Stimulated activated naive CD8-positive, alpha-beta T cell treated with anti-CD3 and anti-CD28 coated beads, Interleukin-15, Interleukin-2, amounts not matched to agents 100 ng/mL and 50 ng/mL, for 24 hours (primary cell): ENCODE data around the gene PRSS56.

Experiments used
- H3K27ac Mint-ChIP-seq: one replicate; pipeline ENCODE4 v1.8.0; 2021; ENCODE audit warnings: mild to moderate bottlenecking, mixed read lengths
- H3K27me3 Mint-ChIP-seq: one replicate; pipeline ENCODE4 v1.8.0; 2021; ENCODE audit warnings: mixed read lengths
- H3K36me3 Mint-ChIP-seq: one replicate; pipeline ENCODE4 v1.8.0; 2021; ENCODE audit warnings: low read depth, mixed read lengths
- H3K4me1 Mint-ChIP-seq: one replicate; pipeline ENCODE4 v1.8.0; 2021; ENCODE audit warnings: low read depth, mixed read lengths
- H3K4me3 Mint-ChIP-seq: one replicate; pipeline ENCODE4 v1.8.0; 2021; ENCODE audit warnings: mild to moderate bottlenecking, mixed read lengths
- H3K9me3 Mint-ChIP-seq: one replicate; pipeline ENCODE4 v1.8.0; 2021; ENCODE audit warnings: mixed read lengths

The PRSS56 gene

DNA sequence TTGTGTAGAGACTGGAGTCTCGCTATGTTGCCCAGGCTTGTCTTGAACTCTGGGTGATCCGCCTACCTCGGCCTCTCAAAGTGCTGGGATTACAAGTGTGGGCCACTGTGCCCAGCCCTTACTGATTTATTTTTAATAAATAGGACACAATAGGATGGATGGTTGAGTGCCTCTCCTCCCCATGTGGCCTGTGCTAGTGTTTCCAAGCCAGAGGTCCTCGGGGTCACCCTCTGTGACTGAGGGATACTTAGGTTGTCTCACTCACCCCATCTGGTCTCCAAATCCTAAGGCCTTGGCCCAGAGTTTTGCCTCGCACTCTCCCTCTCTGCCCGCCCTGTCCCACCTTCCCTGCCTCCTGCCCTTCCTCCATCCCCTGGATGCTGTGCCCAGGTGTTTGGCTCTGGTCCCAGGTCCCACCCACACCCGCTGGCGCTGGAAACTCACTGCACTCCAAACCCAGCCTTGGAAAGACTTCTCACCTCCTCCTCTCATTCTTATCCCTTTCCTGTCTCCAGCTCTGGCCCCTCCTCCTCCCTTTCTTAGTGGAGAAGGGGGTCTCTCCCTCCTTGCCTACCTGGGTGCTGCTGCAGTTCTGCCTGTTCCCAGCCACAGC lies 27.8 kb upstream of the PRSS56 start:
- Mint-ChIP-seq H3K4me1 (no peaks in the 10 kb centered on the region), H3K4me3 (no peak overlapping the region), H3K36me3 (no peaks in the 10 kb centered on the region), H3K27ac (no peak overlapping the region), H3K27me3 (peaks cover 32% of the 10 kb centered on the region), H3K9me3 (no peaks in the 10 kb centered on the region)

DNA sequence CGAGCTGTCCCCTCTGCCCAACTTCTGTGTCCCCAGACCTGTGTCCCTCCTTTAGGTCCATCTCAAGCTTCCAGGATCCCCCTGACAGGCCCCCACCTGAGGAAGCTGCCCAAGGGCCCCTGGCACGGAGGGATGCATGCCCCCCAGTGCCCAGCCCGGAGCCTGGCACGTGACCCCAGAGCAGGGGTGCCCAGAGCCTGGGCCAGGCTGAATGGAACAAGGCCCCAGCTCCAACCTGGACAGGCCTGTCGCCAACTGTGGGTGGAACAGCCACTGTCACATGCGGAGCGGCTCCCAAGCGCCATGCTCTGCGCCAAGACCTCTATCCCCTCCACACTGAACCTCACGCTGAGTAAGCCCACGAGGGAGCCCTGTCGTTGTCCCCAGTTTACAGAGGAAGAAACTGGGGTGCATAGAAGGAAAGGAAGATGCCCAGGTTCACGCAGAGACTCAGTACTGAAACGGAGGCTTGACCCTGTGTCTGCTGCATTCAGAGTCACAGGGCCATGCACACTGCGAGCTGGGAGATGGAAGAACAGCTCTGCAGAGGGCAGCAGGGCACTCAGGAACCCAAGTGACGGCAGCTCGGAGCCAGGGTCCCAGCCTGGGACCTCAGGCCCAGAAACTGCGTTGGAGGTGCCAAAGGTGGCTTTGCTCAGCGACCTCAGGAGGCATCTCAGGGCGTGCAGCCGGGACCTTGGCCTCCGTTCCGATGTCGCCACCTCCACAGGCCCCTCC lies 27.1 kb upstream of the PRSS56 start:
- H3K36me3 Mint-ChIP-seq, result no peaks in the 10 kb centered on the region
- no peaks in the 10 kb centered on the region for H3K9me3 Mint-ChIP-seq
- H3K27ac Mint-ChIP-seq, result no peak overlapping the region
- H3K4me3 Mint-ChIP-seq, result no peak overlapping the region
- H3K4me1 Mint-ChIP-seq, result no peaks in the 10 kb centered on the region
- peaks cover 30% of the 10 kb centered on the region for H3K27me3 Mint-ChIP-seq

DNA sequence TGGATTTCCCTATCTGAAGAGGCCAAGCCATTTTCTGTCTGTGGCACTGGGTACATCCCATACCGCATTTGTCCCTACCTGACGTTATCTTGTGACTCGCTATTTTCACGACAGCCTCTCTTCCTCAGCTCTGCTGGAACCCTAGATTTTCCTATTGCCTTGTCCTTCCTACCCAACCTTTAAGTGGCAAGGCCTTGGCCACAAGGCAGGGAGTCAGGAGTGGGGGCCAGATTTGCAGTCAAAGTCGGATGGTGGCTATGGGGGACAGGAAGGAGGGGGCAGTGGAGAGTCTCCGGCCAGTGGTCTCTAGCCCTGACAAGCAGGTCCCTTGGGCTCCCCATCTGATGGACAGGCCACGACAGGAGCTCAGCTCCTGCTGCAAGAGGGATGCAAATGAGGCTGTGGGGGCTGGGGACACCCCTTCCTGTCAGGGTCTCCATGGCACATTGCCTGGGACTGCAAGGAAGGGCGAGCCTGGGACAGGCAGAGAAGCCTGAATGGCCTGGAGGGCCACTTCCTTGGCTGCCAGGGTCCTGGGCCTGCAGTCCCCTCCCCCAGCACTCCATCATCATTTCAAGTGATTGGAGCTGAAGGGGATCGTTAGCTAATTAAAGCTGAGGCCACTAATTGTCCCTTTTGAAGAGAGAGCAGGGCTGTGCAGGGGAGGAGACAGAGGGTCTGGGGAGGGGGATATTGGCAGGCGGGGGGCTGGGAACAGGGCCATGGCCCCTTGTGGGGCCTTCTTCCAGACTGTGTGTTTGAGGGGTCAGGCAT lies 26.3 kb upstream of the PRSS56 start:
- Mint-ChIP-seq H3K4me3 (no peak overlapping the region), H3K9me3 (no peaks in the 10 kb centered on the region), H3K27me3 (peaks cover 27% of the 10 kb centered on the region), H3K36me3 (no peaks in the 10 kb centered on the region), H3K4me1 (no peaks in the 10 kb centered on the region), H3K27ac (no peak overlapping the region)

DNA sequence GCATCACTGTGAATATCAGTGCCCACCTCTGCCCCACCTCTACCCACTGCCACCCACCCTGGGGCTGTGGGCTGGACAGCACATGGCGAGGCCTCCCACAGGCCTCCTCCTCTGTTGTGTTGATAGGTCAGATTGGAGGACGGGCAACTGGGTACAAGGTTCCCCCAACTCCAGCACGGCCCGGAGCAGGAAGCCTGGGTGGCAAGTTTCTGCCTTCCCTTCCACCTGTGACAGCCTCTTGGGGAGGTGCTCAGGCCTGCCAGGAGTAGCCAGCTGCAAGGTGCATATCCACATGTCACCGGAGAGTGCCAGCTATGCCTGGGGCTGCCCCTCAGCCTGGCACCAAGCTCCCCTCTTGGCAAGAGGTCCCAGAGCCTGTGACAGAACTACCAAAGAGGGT lies 25.6 kb upstream of the PRSS56 start:
- no peak overlapping the region for H3K4me3 Mint-ChIP-seq
- no peaks in the 10 kb centered on the region for H3K36me3 Mint-ChIP-seq
- H3K27ac Mint-ChIP-seq, result no peak overlapping the region
- no peaks in the 10 kb centered on the region for H3K4me1 Mint-ChIP-seq
- peaks cover 20% of the 10 kb centered on the region for H3K27me3 Mint-ChIP-seq
- no peaks in the 10 kb centered on the region for H3K9me3 Mint-ChIP-seq

DNA sequence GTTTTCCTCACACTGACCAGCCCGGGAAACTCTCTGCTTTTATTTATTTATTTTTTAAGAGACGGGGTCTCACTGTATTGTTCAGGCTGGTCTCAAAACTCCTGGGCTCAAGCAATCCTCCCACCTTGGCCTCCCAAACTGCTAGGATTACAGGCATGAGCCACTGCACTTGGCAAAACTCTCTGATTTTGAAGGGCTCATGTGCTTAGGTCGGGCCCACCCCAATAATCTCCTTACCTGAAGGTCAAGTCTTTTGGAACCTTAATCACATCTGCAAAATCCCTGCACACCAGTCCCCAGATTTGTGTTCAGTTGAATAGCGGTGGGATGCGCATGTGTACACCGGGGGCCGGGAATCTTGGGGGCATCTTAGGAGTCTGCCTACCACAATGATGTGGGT lies 24.9 kb upstream of the PRSS56 start:
- Mint-ChIP-seq H3K4me3 (no peak overlapping the region), H3K36me3 (no peaks in the 10 kb centered on the region), H3K27ac (no peak overlapping the region), H3K27me3 (peaks cover 13% of the 10 kb centered on the region), H3K4me1 (no peaks in the 10 kb centered on the region), H3K9me3 (no peaks in the 10 kb centered on the region)

DNA sequence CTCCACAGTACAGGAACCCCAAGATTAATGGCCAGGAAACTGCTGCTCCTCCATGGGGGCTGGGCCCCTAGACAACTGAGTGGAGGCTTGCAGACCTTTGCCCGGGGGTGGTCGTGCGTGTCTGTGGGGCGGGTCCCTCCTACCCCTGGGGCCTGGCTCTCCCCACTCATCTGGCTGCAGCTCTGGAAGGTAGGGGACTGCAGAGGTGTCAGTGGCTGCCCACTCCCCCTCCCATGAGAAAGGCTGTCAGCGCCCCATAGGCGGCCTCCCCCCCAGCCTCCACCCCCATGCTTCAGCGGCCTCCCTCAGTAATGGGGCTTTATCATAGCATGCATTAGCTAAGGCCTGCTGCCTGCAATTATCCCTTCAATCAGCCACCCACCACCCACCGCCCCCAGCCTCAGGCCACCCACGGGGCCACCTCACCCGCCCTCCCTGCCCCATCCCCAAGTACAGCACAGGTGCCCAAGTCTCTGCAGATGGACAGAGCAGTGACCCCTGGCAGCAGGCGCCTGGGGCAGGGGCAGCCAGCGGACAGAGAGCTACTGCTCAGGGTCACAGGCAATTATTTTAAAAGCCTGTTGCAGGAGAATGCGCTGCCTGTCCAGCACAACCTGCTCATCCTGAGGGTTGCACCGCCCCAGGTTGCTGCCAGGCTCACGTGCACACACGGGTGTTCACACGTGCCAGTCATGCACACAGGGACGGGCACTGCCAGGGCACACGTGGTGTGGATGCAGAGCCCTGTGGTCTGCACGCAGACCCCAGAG lies 23.5 kb upstream of the PRSS56 start:
- Mint-ChIP-seq H3K27me3 (peaks cover 12% of the 10 kb centered on the region), H3K4me3 (no peak overlapping the region), H3K36me3 (no peaks in the 10 kb centered on the region), H3K4me1 (no peaks in the 10 kb centered on the region), H3K9me3 (no peaks in the 10 kb centered on the region), H3K27ac (no peak overlapping the region)

DNA sequence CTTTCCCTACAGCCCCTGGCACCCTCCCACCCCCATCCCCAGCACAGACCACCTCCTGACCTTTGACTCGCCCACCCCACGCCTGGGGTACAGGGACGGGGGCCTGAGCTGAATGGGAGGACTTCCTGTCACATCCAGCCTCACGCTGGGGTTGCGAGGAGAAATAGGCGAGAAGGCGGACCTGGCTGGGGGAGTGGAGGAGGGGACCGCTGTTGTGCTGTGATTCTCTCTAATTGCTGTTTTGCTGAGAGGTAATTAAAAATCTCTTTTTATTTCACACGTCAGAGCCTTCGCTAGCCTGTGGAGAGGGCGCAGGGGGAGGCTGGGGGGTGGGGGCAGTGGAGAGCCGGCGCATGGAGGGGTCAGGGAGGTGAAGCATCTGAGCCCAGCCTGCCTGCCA lies 22.8 kb upstream of the PRSS56 start:
- Mint-ChIP-seq H3K27me3 (peaks cover 9% of the 10 kb centered on the region), H3K4me1 (peaks cover 1% of the 10 kb centered on the region), H3K4me3 (no peak overlapping the region), H3K27ac (no peak overlapping the region), H3K36me3 (no peaks in the 10 kb centered on the region), H3K9me3 (no peaks in the 10 kb centered on the region)

DNA sequence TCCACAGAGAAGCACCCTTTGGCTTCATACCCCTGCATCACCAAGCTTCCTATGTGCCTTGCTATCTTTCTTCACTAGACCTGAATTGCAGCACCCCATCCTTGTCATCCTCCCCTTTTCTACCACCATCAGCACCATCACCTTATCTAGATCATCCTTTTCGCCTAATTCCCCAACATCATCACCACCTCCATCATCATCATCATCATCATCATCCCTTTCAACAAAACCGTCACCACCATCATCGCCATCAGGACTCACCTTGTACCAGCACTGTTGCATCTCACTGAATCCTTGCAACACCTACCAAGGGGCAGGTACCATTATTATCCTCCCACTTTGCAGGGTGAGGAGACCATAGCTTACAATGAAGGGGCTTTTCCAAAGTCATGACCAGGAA lies 21.7 kb upstream of the PRSS56 start:
- Mint-ChIP-seq H3K36me3 (no peaks in the 10 kb centered on the region), H3K27me3 (peaks cover 9% of the 10 kb centered on the region), H3K27ac (no peak overlapping the region), H3K4me3 (no peak overlapping the region), H3K9me3 (no peaks in the 10 kb centered on the region), H3K4me1 (peaks cover 4% of the 10 kb centered on the region)

DNA sequence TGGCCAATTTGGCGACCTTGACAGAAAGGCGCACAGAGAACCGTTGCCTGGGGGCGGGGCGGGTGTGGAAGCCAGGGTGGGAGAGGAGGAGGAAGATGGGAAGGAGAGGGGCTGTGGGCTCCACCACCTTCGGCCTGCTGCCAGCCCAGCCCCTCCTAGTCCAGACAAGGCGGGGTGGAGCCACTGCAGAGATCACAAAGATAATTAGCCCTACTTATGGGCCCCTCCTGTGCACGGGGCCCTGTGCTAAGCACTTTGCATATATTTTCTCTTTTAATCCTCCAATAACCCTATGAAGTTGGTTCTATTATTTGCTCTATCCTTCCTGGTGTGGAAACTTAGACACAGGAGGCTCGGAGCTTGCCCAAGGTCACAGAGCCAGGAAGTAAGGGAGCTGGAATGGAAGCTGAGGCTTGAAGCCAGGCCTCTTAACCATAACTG lies 18.8 kb upstream of the PRSS56 start:
- no peaks in the 10 kb centered on the region for H3K9me3 Mint-ChIP-seq
- peaks cover 23% of the 10 kb centered on the region for H3K27me3 Mint-ChIP-seq

DNA sequence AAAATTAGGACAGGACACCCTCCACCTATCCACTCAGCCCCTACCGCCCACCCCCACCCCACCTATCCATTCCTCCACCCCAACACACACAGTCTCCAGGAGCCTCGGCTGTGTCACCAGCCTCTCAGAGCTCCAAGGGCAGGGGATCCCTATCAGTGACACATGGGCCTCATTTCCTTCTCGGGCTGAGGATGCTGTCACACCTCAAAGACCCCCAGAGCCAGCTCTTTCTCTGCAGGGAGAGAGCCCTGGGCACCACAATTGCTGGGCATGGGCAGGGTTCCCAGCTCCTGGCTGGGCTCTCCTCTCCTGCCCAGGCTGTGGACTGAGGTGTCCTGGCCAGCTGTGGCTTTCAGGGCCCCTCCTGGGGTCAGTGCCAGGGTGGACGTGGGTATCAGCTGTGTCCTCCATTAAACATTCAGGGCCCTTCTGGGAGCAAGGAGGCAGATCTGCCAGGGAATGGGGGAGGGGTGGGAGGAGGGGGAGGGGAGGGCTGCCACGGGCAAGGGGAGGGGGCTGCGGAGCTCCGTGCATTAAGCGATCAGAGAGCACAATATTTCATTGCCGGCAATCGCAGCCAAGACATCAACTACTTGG lies 18.3 kb upstream of the PRSS56 start:
- Mint-ChIP-seq H3K36me3 (no peaks in the 10 kb centered on the region), H3K9me3 (no peaks in the 10 kb centered on the region), H3K27me3 (peaks cover 23% of the 10 kb centered on the region), H3K27ac (no peak overlapping the region), H3K4me3 (no peak overlapping the region), H3K4me1 (peaks cover 14% of the 10 kb centered on the region)

More for the DNA sequence above, 18.8 kb upstream of the PRSS56 start:
- Mint-ChIP-seq H3K4me1 (peaks cover 14% of the 10 kb centered on the region), H3K36me3 (no peaks in the 10 kb centered on the region), H3K27ac (no peak overlapping the region), H3K4me3 (no peak overlapping the region)

DNA sequence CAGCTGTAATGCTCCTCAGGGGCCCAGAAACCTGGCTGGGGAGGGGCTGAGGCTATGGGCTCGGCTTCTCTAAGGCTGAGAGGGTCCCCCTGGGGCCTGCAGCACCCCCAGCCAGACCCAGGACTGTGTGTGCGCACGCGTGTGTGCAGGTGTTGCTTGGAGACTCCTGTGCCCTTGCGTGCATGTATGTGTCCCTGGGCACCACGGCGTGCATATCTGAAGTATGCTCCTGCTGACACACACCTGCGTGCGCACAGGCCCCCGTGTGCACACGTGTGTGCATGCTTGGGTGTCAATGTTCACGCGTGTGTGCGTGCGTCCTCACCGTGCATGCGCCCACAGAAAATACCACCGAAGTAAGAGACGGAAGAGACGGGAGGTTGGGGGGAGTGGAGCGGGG lies 17.7 kb upstream of the PRSS56 start:
- no peak overlapping the region for H3K27ac Mint-ChIP-seq
- peak overlapping the region; percentile 54 for H3K4me3 Mint-ChIP-seq
- H3K27me3 Mint-ChIP-seq, result peaks cover 23% of the 10 kb centered on the region
- peaks cover 14% of the 10 kb centered on the region for H3K4me1 Mint-ChIP-seq
- H3K36me3 Mint-ChIP-seq, result no peaks in the 10 kb centered on the region
- H3K9me3 Mint-ChIP-seq, result no peaks in the 10 kb centered on the region

DNA sequence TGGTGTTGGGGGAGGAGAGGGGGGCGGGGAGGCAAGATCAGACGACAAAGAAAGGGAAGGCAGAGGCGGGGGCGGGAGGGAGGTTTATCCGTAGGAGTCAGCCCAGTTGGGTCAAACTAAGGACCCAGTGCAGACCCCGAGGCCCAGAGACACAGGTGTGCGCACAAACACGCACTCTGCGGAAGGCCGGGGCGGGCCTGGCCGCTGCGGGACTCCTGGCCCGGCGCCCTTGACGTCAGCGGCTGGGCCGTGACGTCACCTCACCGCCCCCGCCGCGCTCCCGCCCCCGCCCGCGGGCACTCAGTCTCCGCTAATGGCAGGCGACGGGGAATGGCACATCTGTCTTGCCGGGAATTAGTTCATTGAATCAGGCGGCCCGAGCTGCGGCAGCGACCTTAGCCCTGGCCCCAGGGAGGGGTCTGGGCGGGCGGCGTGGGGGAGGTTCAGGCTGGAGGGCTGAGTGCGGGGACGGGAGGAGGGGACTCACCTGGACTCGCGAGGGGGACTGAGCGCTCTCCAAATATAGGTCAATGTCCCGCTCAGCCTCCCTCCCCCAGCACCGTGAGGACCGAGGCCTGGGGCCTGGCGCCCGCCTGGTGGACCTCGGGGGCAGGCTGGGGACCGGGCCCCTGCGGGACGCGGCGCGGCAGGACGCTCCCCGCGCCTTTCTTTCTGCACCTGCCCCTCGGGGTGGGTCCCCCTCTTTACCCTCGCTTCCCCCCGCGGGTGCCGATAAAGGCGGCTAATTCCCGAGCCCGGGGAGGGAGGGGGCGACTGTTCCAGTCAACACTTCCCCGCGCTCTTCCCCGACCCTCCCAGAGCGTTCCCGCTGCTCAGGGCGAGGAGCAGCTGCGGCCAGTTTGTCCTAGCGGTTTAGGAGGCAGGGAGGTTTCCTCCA lies 17.0 kb upstream of the PRSS56 start:
- Mint-ChIP-seq H3K4me3 (peak overlapping the region; percentile 48), H3K4me1 (peaks cover 14% of the 10 kb centered on the region)

DNA sequence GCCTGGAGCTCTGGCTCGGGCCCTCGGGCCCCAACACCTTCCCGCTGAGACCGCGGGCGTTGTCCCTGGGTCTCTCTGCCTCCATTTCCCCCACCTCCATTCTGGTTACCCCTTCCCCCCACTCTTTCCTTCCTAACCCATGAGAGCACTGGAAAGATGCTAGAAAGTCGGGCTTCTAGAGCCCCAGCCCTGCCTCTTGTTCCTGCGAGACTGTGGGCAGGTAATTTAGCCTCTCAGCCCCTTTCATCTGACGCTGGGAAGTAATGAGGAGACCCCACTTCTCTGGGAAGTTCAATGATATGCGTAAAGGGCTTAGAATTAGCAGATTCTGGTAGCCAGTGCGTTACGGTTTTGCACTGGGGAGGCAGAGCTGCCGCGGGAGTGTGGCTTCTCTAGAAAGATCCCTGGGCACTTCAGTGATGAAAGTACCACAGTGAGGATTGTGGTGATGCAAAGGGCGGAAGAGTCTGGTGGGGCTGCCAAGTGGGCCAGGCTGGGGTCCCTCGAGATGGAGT lies 16.3 kb upstream of the PRSS56 start:
- Mint-ChIP-seq H3K27me3 (peaks cover 19% of the 10 kb centered on the region), H3K4me3 (peak overlapping the region; percentile 7), H3K27ac (no peak overlapping the region)

More for the DNA sequence above, 17.0 kb upstream of the PRSS56 start:
- Mint-ChIP-seq H3K27me3 (peaks cover 23% of the 10 kb centered on the region), H3K27ac (no peak overlapping the region), H3K9me3 (no peaks in the 10 kb centered on the region), H3K36me3 (no peaks in the 10 kb centered on the region)

More for the DNA sequence above, 16.3 kb upstream of the PRSS56 start:
- no peaks in the 10 kb centered on the region for H3K36me3 Mint-ChIP-seq
- no peaks in the 10 kb centered on the region for H3K9me3 Mint-ChIP-seq
- H3K4me1 Mint-ChIP-seq, result peaks cover 14% of the 10 kb centered on the region
